Endothelial cell of umbilical vein (primary cell): Measurements from ENCODE around the gene LDLRAD4. TPM values are rescaled to one million over a fixed set of nuclear protein-coding genes. Genes with fewer than 3 reads are reported as not detected.

ENCODE experiments used
- BruUV-seq: library from RNA; stranded (reverse); fragments of 400-500 nt; replicated peaks from 2 replicates; lab custom pipeline; 2021; lab: Mats Ljungman, UMichigan
- CTCF ChIA-PET: fragments of 300-600, 350-600 bp; sonication (Branson Sonifier 250); formaldehyde crosslinking; loops from one replicate; lab custom pipeline; 2021; ENCODE audit warnings: antibody characterized with exemption, inconsistent platforms; lab: Charles Lee
- POLR2A ChIA-PET: fragments of 300-600, 350-600 bp; sonication (Branson Sonifier 250); formaldehyde crosslinking; loops from one replicate; lab custom pipeline; 2021; ENCODE audit warnings: antibody characterized with exemption, inconsistent platforms; lab: Charles Lee
- DNase-seq: peaks from one replicate; pipeline ENCODE4 v3.0.0-alpha.2; 2011; ENCODE audit warnings: low read depth, low spot score
- FAIRE-seq: peaks from 2 replicates; lab custom pipeline; 2011; peaks lifted over from hg19 to GRCh38; lab: Jason Lieb, UNC
- H2AFZ ChIP-seq: 2 replicates; pipeline ENCODE4 v1.6.0; 2012; ENCODE audit warnings: low read depth, low read length, control low read depth, inconsistent platforms
- H3K27ac ChIP-seq: 2 replicates; pipeline ENCODE4 v1.5.1; 2011; ENCODE audit warnings: low read depth, mild to moderate bottlenecking, control low read depth, low read length, moderate library complexity; ENCODE audit not compliant: insufficient read depth
- H3K27me3 ChIP-seq, 2 experiments: 2 replicates each; pipeline versions ENCODE4 v1.6.0 to v1.6.1; 2011; ENCODE audit warnings: low read length in 2 of 2, mixed read lengths in 1 of 2; ENCODE audit not compliant: control insufficient read depth in 2 of 2, insufficient read depth in 2 of 2
- H3K36me3 ChIP-seq, 2 experiments: 2 replicates in 1 of 2; 3 replicates in 1 of 2; pipeline ENCODE4 v1.5.1; 2011; ENCODE audit warnings: low read length in 2 of 2, mild to moderate bottlenecking in 1 of 2, moderate library complexity in 1 of 2; ENCODE audit not compliant: control insufficient read depth in 2 of 2, insufficient read depth in 2 of 2; ENCODE audit errors: extremely low read depth in 1 of 2
- H3K4me1 ChIP-seq: 3 replicates; pipeline ENCODE4 v1.5.1; 2011; ENCODE audit warnings: mild to moderate bottlenecking, low read length; ENCODE audit not compliant: control insufficient read depth, insufficient read depth; ENCODE audit errors: extremely low read depth
- H3K4me2 ChIP-seq: 2 replicates; pipeline ENCODE4 v1.6.1; 2011; ENCODE audit warnings: low read length, control low read depth, mixed read lengths; ENCODE audit not compliant: insufficient read depth
- H3K4me3 ChIP-seq, 3 experiments: fragments of 200-600 bp in 1 of 3; sonication (generic), shearing (Covaris generic) in 1 of 3; replicated peaks in 1 of 3; 2 replicates each; pipeline ENCODE4 v1.5.1; 2011 to 2016; ENCODE audit warnings: control low read depth in 3 of 3, low read length in 3 of 3, mild to moderate bottlenecking in 2 of 3, inconsistent platforms in 1 of 3, low read depth in 1 of 3, moderate library complexity in 1 of 3; ENCODE audit not compliant: insufficient read depth in 1 of 3
- H3K79me2 ChIP-seq: 2 replicates; pipeline ENCODE4 v1.6.0; 2012; ENCODE audit warnings: low read length, inconsistent platforms; ENCODE audit not compliant: control insufficient read depth, insufficient read depth
- H3K9ac ChIP-seq: replicated peaks from 2 replicates; pipeline ENCODE3; 2011; ENCODE audit warnings: low read length, control low read depth; ENCODE audit not compliant: insufficient read depth; ENCODE audit errors: extremely low read depth
- H3K9me1 ChIP-seq: replicated peaks from 3 replicates; pipeline ENCODE4 v1.6.0; 2011; ENCODE audit warnings: mild to moderate bottlenecking, low read length; ENCODE audit not compliant: control insufficient read depth, insufficient read depth; ENCODE audit errors: extremely low read depth
- H3K9me3 ChIP-seq: replicated peaks from 2 replicates; pipeline ENCODE4 v1.5.1; 2012; ENCODE audit warnings: low read length, inconsistent platforms; ENCODE audit not compliant: control insufficient read depth, insufficient read depth
- H4K20me1 ChIP-seq: replicated peaks from 2 replicates; pipeline ENCODE3; 2011; ENCODE audit warnings: mild to moderate bottlenecking, low read length; ENCODE audit not compliant: control insufficient read depth, insufficient read depth; ENCODE audit errors: extremely low read depth
- EZH2 ChIP-seq: IDR thresholded peaks from 2 replicates; pipeline ENCODE4 v1.6.1; 2012; ENCODE audit warnings: borderline replicate concordance, low read depth, mild to moderate bottlenecking, moderate library complexity, low read length, inconsistent platforms; ENCODE audit not compliant: severe bottlenecking
- FOS ChIP-seq: IDR thresholded peaks from 2 replicates; pipeline ENCODE4 v1.6.1; 2011; ENCODE audit warnings: mild to moderate bottlenecking, low read length, moderate library complexity, borderline replicate concordance; ENCODE audit not compliant: insufficient read depth
- GATA2 ChIP-seq: IDR thresholded peaks from 2 replicates; pipeline ENCODE4 v1.7.0; 2011; ENCODE audit warnings: low read depth, mild to moderate bottlenecking, moderate library complexity, mixed read lengths, low read length; ENCODE audit not compliant: insufficient read length, insufficient read depth
- JUN ChIP-seq: IDR thresholded peaks from 2 replicates; pipeline ENCODE4 v1.6.1; 2011; ENCODE audit warnings: borderline replicate concordance, low read depth; ENCODE audit not compliant: insufficient read length, insufficient read depth
- MYC ChIP-seq: IDR thresholded peaks from one replicate; pipeline ENCODE4 v1.6.1; 2011; ENCODE audit warnings: mild to moderate bottlenecking, low read depth, low read length
- POLR2A ChIP-seq: IDR thresholded peaks from 2 replicates; pipeline ENCODE4 v1.6.1; 2012; ENCODE audit warnings: low read depth, mild to moderate bottlenecking, control low read depth, low read length
- POLR2AphosphoS5 ChIP-seq: IDR thresholded peaks from 2 replicates; pipeline ENCODE4 v1.6.1; 2012; ENCODE audit warnings: low read depth, mild to moderate bottlenecking, control low read depth, low read length, moderate library complexity; ENCODE audit not compliant: insufficient read depth
- dilution Hi-C: fragments of 300-500 bp; cut with MboI; formaldehyde crosslinking; loops from one replicate; pipeline ENCODE4 v1.15.0; 2019; ENCODE audit warnings: low sequenced_read_pairs; ENCODE audit not compliant: extremely low pct_ligation_motif_present
- intact Hi-C: fragments of 100-400 bp; cut with micrococcal nuclease; formaldehyde crosslinking; loops from one replicate; pipeline ENCODE4 v1.10.0; 2022
- polyA plus RNA-seq, 4 experiments: library from polyadenylated mRNA; depleted of rRNA in 3 of 4; stranded (reverse) in 3 of 4; unstranded in 1 of 4; fragments of >200 nt; gene quantifications; 2 replicates each; pipeline versions ENCODE4 v1.2.1 to v1.2.3, GENCODE V29; 2011 to 2012; ENCODE audit warnings: missing spikeins in 1 of 4
- total RNA-seq: library from RNA; stranded (reverse); gene quantifications from 2 replicates; pipeline ENCODE4 v1.2.3, GENCODE V29; 2021
- TF ChIP-seq, protein P1 (sequence below), 2 donors: IDR thresholded peaks; 1 replicate in 1 of 2; 2 replicates in 1 of 2; pipeline ENCODE4 v1.5.1; 2011; ENCODE audit warnings: low read length in 2 of 2, mild to moderate bottlenecking in 2 of 2, moderate library complexity in 2 of 2, control low read depth in 1 of 2, inconsistent platforms in 1 of 2, low read depth in 1 of 2; ENCODE audit not compliant: insufficient read depth in 1 of 2; ENCODE audit errors: extremely low read depth in 1 of 2
- TF ChIP-seq, protein P2 (sequence below): IDR thresholded peaks from 2 replicates; pipeline ENCODE4 v1.6.1; 2011; ENCODE audit not compliant: insufficient read depth, insufficient read length

Gene LDLRAD4
- total and polyA plus RNA-seq, 2 donors (not counting 3 experiments of a cell fraction or from before 2014, with no cell fraction given): 5.2 to 6.5 TPM

- peak; percentile 86 for FAIRE-seq
- POLR2A ChIA-PET: no interaction called here
- H3K9ac ChIP-seq: peak overlapping the region; percentile 26
- peak overlapping the region; percentile 38 for H3K27ac ChIP-seq
- H3K27me3 ChIP-seq: peaks cover 0 to 5% of the 10 kb centered on the region in 2 experiments
- H4K20me1 ChIP-seq: no peaks in the 10 kb centered on the region
- no peak for TF ChIP-seq MYC
- no peak for TF ChIP-seq POLR2A
- no peak for TF ChIP-seq EZH2
- peak; percentile 81 for TF ChIP-seq JUN
- TF ChIP-seq, protein P1, sequence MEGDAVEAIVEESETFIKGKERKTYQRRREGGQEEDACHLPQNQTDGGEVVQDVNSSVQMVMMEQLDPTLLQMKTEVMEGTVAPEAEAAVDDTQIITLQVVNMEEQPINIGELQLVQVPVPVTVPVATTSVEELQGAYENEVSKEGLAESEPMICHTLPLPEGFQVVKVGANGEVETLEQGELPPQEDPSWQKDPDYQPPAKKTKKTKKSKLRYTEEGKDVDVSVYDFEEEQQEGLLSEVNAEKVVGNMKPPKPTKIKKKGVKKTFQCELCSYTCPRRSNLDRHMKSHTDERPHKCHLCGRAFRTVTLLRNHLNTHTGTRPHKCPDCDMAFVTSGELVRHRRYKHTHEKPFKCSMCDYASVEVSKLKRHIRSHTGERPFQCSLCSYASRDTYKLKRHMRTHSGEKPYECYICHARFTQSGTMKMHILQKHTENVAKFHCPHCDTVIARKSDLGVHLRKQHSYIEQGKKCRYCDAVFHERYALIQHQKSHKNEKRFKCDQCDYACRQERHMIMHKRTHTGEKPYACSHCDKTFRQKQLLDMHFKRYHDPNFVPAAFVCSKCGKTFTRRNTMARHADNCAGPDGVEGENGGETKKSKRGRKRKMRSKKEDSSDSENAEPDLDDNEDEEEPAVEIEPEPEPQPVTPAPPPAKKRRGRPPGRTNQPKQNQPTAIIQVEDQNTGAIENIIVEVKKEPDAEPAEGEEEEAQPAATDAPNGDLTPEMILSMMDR (IDR thresholded peaks at IDR 0.05; ENCODE audit: extremely low read depth in 1 of 2, insufficient read depth in 1 of 2, low read depth in 1 of 2, low read length in 2 of 2): no peak
- peak; percentile 60 for TF ChIP-seq POLR2AphosphoS5
- TF ChIP-seq FOS: peak; percentile 65
- TF ChIP-seq GATA2: no peak
- TF ChIP-seq, protein P2, sequence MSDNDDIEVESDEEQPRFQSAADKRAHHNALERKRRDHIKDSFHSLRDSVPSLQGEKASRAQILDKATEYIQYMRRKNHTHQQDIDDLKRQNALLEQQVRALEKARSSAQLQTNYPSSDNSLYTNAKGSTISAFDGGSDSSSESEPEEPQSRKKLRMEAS: peak; percentile 35
- CTCF ChIA-PET: no interaction called here
- H3K4me2 ChIP-seq: peak overlapping the region; percentile 67
- no peaks in the 10 kb centered on the region for H3K9me1 ChIP-seq
- H3K36me3 ChIP-seq: no peaks in the 10 kb centered on the region
- BruUV-seq: no TSS peak
- H3K79me2 ChIP-seq: no peaks in the 10 kb centered on the region
- intact Hi-C loops (loop anchor here (2.0 to 10.0 kb wide), 5 partner anchors 44 to 236 kb away; no protein-coding TSS in a partner anchor), dilution Hi-C loops (no loop called here)
- peak; percentile 75 for DNase-seq
- no peaks in the 10 kb centered on the region for H3K9me3 ChIP-seq
- H3K4me1 ChIP-seq: peaks cover 22% of the 10 kb centered on the region
- H2AFZ ChIP-seq: peak overlapping the region; percentile 13
- H3K4me3 ChIP-seq: no peak overlapping the region
Measured at GRCh38 chr18:13260197-13260934, 41.8 kb downstream of the LDLRAD4 start.
